Measurements from ENCODE around the gene CLEC2L. TPM values are rescaled to one million over a fixed set of nuclear protein-coding genes. Genes with fewer than 3 reads are reported as not detected.
A peak's percentile ranks its signal among the peaks of the same experiment; 100 is the strongest.
"Not testable (repeated sequence)": the region's sequence is repeated elsewhere in the genome, so short reads cannot be mapped to it uniquely, and the experiment has no call there.

CLEC2L gene
- total and polyA plus RNA-seq, 2 of the 13 experiments (the other 11 are each of a cell fraction or from before 2014, with no cell fraction given), result 0.20 to 0.25 TPM

GRCh38 chr7:139553991-139554700, 30.7 kb downstream of the CLEC2L start:
- H3K27ac ChIP-seq (ENCODE audit: extremely low read length, insufficient read depth, low read length); H3K36me3 ChIP-seq (replicated peaks in 1 of 2; ENCODE audit: control insufficient read depth in 1 of 2, insufficient read depth in 2 of 2, low read length in 2 of 2); H3K4me3 ChIP-seq (replicated peaks in 1 of 3; ENCODE audit: insufficient read depth in 1 of 3, low read depth in 2 of 3, low read length in 3 of 3); CTCF ChIA-PET (ENCODE audit: low intra/inter-chr PET ratio, low total read pairs); H3K4me1 ChIP-seq (ENCODE audit: insufficient read depth, low read length); H2AFZ ChIP-seq (ENCODE audit: low read length); H3K27me3 ChIP-seq (ENCODE audit: control insufficient read depth in 1 of 2, insufficient read depth in 2 of 2, low read length in 2 of 2); H3K79me2 ChIP-seq (ENCODE audit: insufficient read depth, low read length); FAIRE-seq; BruUV-seq (replicated peaks); H3K4me2 ChIP-seq (ENCODE audit: low read depth, low read length); POLR2A ChIA-PET; H3K9me3 ChIP-seq (ENCODE audit: low read length); H4K20me1 ChIP-seq (ENCODE audit: insufficient read depth, low read length); in situ Hi-C loops (cut with HindIII; ENCODE audit: extremely low pct_ligation_motif_present, low pct_unique_long_range_greater_than_20kb); H3K9ac ChIP-seq (ENCODE audit: insufficient read depth, low read depth, low read length): not testable (repeated sequence)
- ATAC-seq (peak; percentile 77), DNase-seq (ENCODE audit: low spot score) (peak; percentile 34)
- peak; percentile 48 for TF ChIP-seq CTCF (CRISPR knock-in tag; IDR thresholded peaks at IDR 0.05)
- peak; percentile 54 for TF ChIP-seq STAG1 (CRISPR knock-in tag; IDR thresholded peaks at IDR 0.05)
- intact Hi-C loops (cut with micrococcal nuclease; ENCODE audit: unreplicated experiment), result loop anchor here (10.0 kb wide), 1 partner anchor 49 kb away; no protein-coding TSS in a partner anchor
- 47% methylated on average over 3 of the region's 8 CpGs for WGBS (ENCODE audit: low lambda C conversion rate)

- DNase-seq (ENCODE audit: low spot score) (no peak), ATAC-seq (peak; percentile 36), FAIRE-seq (no peak)
- no TSS peak for BruUV-seq (replicated peaks)
- Histone ChIP-seq H3K4me1 (ENCODE audit: insufficient read depth, low read length) (no peaks in the 10 kb centered on the region), H3K27me3 (ENCODE audit: control insufficient read depth in 1 of 2, insufficient read depth in 2 of 2, low read length in 2 of 2) (no peaks in the 10 kb centered on the region), H2AFZ (ENCODE audit: low read length) (no peak overlapping the region), H3K4me2 (ENCODE audit: low read depth, low read length) (no peak overlapping the region), H3K27ac (ENCODE audit: extremely low read length, insufficient read depth, low read length) (no peak overlapping the region), H3K36me3 (replicated peaks in 1 of 2; ENCODE audit: control insufficient read depth in 1 of 2, insufficient read depth in 2 of 2, low read length in 2 of 2) (no peaks in the 10 kb centered on the region), H3K79me2 (ENCODE audit: insufficient read depth, low read length) (no peaks in the 10 kb centered on the region), H3K9me3 (ENCODE audit: low read length) (no peaks in the 10 kb centered on the region), H4K20me1 (ENCODE audit: insufficient read depth, low read length) (no peaks in the 10 kb centered on the region), H3K9ac (ENCODE audit: insufficient read depth, low read depth, low read length) (no peak overlapping the region), H3K4me3 (replicated peaks in 1 of 3; ENCODE audit: insufficient read depth in 1 of 3, low read depth in 2 of 3, low read length in 3 of 3) (no peak overlapping the region)
- ChIA-PET CTCF (ENCODE audit: low intra/inter-chr PET ratio, low total read pairs) (no interaction called here), POLR2A (no interaction called here)
- in situ Hi-C loops (cut with HindIII; ENCODE audit: extremely low pct_ligation_motif_present, low pct_unique_long_range_greater_than_20kb) (no loop called here), intact Hi-C loops (cut with micrococcal nuclease; ENCODE audit: unreplicated experiment) (loop anchor here (10.0 kb wide), 1 partner anchor 53 kb away; no protein-coding TSS in a partner anchor)
- WGBS (ENCODE audit: low lambda C conversion rate), result 29% methylated on average over 8 of the region's 8 CpGs
- TF ChIP-seq ZSCAN5A (CRISPR knock-in tag; IDR thresholded peaks at IDR 0.05; ENCODE audit: borderline replicate concordance), result no peak
- no peak for TF ChIP-seq E2F1 (CRISPR knock-in tag; IDR thresholded peaks at IDR 0.05)
- TF ChIP-seq HNRNPUL1 (IDR thresholded peaks at IDR 0.05; ENCODE audit: low read depth, low read length), result no peak
- TF ChIP-seq SMC3 (IDR thresholded peaks at IDR 0.05; ENCODE audit: low read length), result no peak
- peak; percentile 44 for TF ChIP-seq CTCF (CRISPR knock-in tag; IDR thresholded peaks at IDR 0.05)
These were observed 34.5 kb downstream of the CLEC2L start for GRCh38 chr7:139557857-139558581.

Measured in HepG2 (cell line).